ENCODE results near the gene ETNK2. TPM values are rescaled to one million over a fixed set of nuclear protein-coding genes. Genes with fewer than 3 reads are reported as not detected.

Gene ETNK2
- total RNA-seq, 1 donor from 2014 or later, result 0.16 TPM

DNA sequence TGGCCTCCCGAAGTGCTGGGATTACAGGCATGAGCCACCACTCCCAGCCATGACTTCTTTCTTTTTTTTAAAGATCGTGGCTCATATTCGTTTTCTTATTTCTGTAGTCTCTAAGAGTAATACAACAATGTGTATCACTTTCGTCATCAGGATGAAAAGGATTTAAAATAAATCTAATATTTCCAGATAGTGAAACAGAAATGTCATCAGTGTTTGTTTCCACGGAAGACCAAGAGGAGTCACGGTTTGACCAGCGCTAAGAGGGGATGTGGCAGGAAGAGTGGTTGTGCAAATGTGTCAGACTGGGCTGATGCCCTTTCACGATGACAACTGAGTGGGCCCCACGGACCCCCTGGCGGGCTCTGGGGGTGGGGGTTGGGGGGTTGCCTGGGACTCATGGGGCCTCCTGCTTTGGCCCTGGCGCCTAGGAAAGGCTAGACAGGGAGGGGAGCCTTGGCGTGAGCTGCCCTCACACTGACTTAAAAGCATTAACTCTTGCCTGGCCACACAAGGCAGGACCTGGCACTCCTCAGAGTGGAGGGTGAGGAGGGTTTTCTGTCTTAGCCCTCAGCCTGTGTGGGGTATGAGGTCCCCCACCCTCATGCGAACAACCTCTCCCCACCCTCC, 70.6 kb downstream of the ETNK2 start:
- Mint-ChIP-seq H3K27ac (no peak overlapping the region), H3K27me3 (ENCODE audit: insufficient read depth) (peaks cover 19% of the 10 kb centered on the region), H3K9me3 (no peaks in the 10 kb centered on the region), H3K4me1 (ENCODE audit: low read depth) (no peaks in the 10 kb centered on the region), H3K4me3 (no peak overlapping the region), H3K36me3 (ENCODE audit: low read depth) (no peaks in the 10 kb centered on the region)
- no peak for DNase-seq (ENCODE audit: low spot score)
- intact Hi-C loops (cut with micrococcal nuclease), result no loop called here

Other genes starting within 250 kb of the ETNK2 start
- gene SOX13, start 78.9 kb downstream of the ETNK2 start, total RNA-seq, result 0.23 TPM in 1 of 2 replicates, not detected in the other
- gene REN, start 14.3 kb upstream of the ETNK2 start, total RNA-seq, result not detected in 2 replicates
- gene KISS1, start 44.4 kb upstream of the ETNK2 start, total RNA-seq, result not detected in 2 replicates
- gene GOLT1A, start 61.9 kb upstream of the ETNK2 start, total RNA-seq, result not detected in 2 replicates
- 0.05 and 0.21 TPM in 2 replicates for gene PLEKHA6, start 207.9 kb upstream of the ETNK2 start, total RNA-seq

Data from activated T-helper 1 cell treated with anti-CD3 and anti-CD28 coated beads, Interleukin-12 subunit alpha, Interleukin-12 subunit beta, Interleukin-2, Interleukin-4 antibody, amounts not matched to agents 30 ng/mL and 10 ng/mL and 1 ng/mL, durations not matched to agents 14 hours and 24 hours and 36 hours (primary cell).